Measurements from ENCODE around the gene AKAP8L.

DNA sequence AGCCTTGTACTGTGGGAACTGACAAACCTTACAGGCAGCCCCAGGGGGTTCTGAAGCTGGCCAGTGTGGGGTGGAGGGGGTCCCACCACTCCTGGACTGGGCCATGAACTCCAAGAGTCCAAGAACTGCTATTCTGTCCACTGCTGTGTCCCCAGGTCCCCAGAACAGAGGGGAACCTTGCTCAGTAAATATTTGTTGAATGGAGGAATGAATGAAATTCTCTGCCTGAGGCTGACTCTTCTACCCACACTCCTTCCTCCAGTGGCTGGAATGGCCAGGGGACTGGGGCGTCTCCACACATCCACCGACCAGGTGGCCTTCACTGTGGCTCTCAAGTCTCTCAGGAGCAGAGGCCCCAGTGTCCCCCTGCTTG is 19.3 kb upstream of the AKAP8L start:
- TF ChIP-seq ZNF274 (IDR thresholded peaks at IDR 0.05; ENCODE audit: low read depth, low read length) (no peak), RAD21 (IDR thresholded peaks at IDR 0.05; ENCODE audit: low read depth) (no peak), CTCF (IDR thresholded peaks at IDR 0.05 in 2 of 3, conservative IDR thresholded peaks at IDR 0.05 in 1 of 3; ENCODE audit: borderline replicate concordance in 1 of 3, insufficient read depth in 1 of 3, low read depth in 2 of 3, low read length in 2 of 3) (no peak), SP1 (IDR thresholded peaks at IDR 0.05; ENCODE audit: low read depth) (no peak), EZH2 (IDR thresholded peaks at IDR 0.05) (no peak), POLR2A (IDR thresholded peaks at IDR 0.05; ENCODE audit: borderline replicate concordance, extremely low read depth, insufficient read depth, insufficient read length) (no peak), ZFX (IDR thresholded peaks at IDR 0.05) (no peak), POLR2AphosphoS5 (IDR thresholded peaks at IDR 0.05; ENCODE audit: low read depth, low read length) (no peak), FOSL1 (IDR thresholded peaks at IDR 0.05; ENCODE audit: low read depth) (no peak), MAX (IDR thresholded peaks at IDR 0.05) (no peak), SRF (IDR thresholded peaks at IDR 0.05; ENCODE audit: low read depth) (no peak), EZH2phosphoT487 (IDR thresholded peaks at IDR 0.05; ENCODE audit: borderline replicate concordance) (no peak), CBX3 (IDR thresholded peaks at IDR 0.05; ENCODE audit: low read depth) (no peak)

Data from HCT116 (cell line).